Measurements from ENCODE around the gene UMOD. TPM values are rescaled to one million over a fixed set of nuclear protein-coding genes. Genes with fewer than 3 reads are reported as not detected.

Gene UMOD
- total and polyA plus RNA-seq, 2 donors (not counting 3 experiments of a cell fraction or from before 2014, with no cell fraction given), result not detected

GRCh38 chr16:20347666-20348364, 4.7 kb downstream of the UMOD start:
- H3K9me1 ChIP-seq (replicated peaks; ENCODE audit: control insufficient read depth, extremely low read depth, insufficient read depth, low read length), result no peaks in the 10 kb centered on the region
- no peaks in the 10 kb centered on the region for H3K36me3 ChIP-seq (ENCODE audit: control insufficient read depth in 2 of 2, extremely low read depth in 1 of 2, insufficient read depth in 2 of 2, low read length in 2 of 2)
- H3K4me3 ChIP-seq (replicated peaks in 1 of 3; ENCODE audit: insufficient read depth in 1 of 3, low read depth in 1 of 3, low read length in 3 of 3), result no peak overlapping the region
- intact Hi-C loops (cut with micrococcal nuclease), result no loop called here
- ChIA-PET CTCF (no interaction called here), POLR2A (no interaction called here)
- H3K4me2 ChIP-seq (ENCODE audit: insufficient read depth, low read length), result no peak overlapping the region
- DNase-seq (ENCODE audit: low read depth, low spot score), result no peak
- no peaks in the 10 kb centered on the region for H3K9me3 ChIP-seq (replicated peaks; ENCODE audit: control insufficient read depth, insufficient read depth, low read length)
- dilution Hi-C loops (cut with MboI; ENCODE audit: extremely low pct_ligation_motif_present, low sequenced_read_pairs), result no loop called here
- H3K79me2 ChIP-seq (ENCODE audit: control insufficient read depth, insufficient read depth, low read length), result no peaks in the 10 kb centered on the region
- no peak overlapping the region for H3K9ac ChIP-seq (replicated peaks; ENCODE audit: extremely low read depth, insufficient read depth, low read length)
- no peaks in the 10 kb centered on the region for H4K20me1 ChIP-seq (replicated peaks; ENCODE audit: control insufficient read depth, extremely low read depth, insufficient read depth, low read length)
- no peak overlapping the region for H3K27ac ChIP-seq (ENCODE audit: insufficient read depth, low read depth, low read length)
- no peak for FAIRE-seq
- TF ChIP-seq EZH2 (IDR thresholded peaks at IDR 0.05; ENCODE audit: borderline replicate concordance, low read depth, low read length, severe bottlenecking) (no peak), FOS (IDR thresholded peaks at IDR 0.05; ENCODE audit: borderline replicate concordance, insufficient read depth, low read length) (no peak), MAX (IDR thresholded peaks at IDR 0.05; ENCODE audit: insufficient read depth, insufficient read length) (no peak), CTCF (IDR thresholded peaks at IDR 0.05; ENCODE audit: extremely low read depth in 1 of 2, insufficient read depth in 1 of 2, low read depth in 1 of 2, low read length in 2 of 2) (no peak), POLR2AphosphoS5 (IDR thresholded peaks at IDR 0.05; ENCODE audit: insufficient read depth, low read depth, low read length) (no peak), MYC (IDR thresholded peaks at IDR 0.05; ENCODE audit: low read depth, low read length) (no peak), GATA2 (IDR thresholded peaks at IDR 0.05; ENCODE audit: insufficient read depth, insufficient read length, low read depth, low read length) (no peak), JUN (IDR thresholded peaks at IDR 0.05; ENCODE audit: borderline replicate concordance, insufficient read depth, insufficient read length, low read depth) (no peak), POLR2A (IDR thresholded peaks at IDR 0.05; ENCODE audit: low read depth, low read length) (no peak)
- H3K27me3 ChIP-seq (ENCODE audit: control insufficient read depth in 2 of 2, insufficient read depth in 2 of 2, low read length in 2 of 2), result no peaks in the 10 kb centered on the region
- no TSS peak for BruUV-seq (replicated peaks)
- H3K4me1 ChIP-seq (ENCODE audit: control insufficient read depth, extremely low read depth, insufficient read depth, low read length), result no peaks in the 10 kb centered on the region
- H2AFZ ChIP-seq (ENCODE audit: low read depth, low read length), result no peak overlapping the region
